Erythroblast (primary cell): Measurements from ENCODE around the gene TAF3.

ENCODE experiments used
- GATA1 ChIP-seq: IDR thresholded peaks from 2 replicates; pipeline ENCODE4 v1.6.1; 2011; ENCODE audit warnings: low read depth, mild to moderate bottlenecking, control low read depth, low read length, moderate library complexity
- POLR2A ChIP-seq: IDR thresholded peaks from 2 replicates; pipeline ENCODE4 v1.6.1; 2011; ENCODE audit warnings: mild to moderate bottlenecking, low read length

DNA sequence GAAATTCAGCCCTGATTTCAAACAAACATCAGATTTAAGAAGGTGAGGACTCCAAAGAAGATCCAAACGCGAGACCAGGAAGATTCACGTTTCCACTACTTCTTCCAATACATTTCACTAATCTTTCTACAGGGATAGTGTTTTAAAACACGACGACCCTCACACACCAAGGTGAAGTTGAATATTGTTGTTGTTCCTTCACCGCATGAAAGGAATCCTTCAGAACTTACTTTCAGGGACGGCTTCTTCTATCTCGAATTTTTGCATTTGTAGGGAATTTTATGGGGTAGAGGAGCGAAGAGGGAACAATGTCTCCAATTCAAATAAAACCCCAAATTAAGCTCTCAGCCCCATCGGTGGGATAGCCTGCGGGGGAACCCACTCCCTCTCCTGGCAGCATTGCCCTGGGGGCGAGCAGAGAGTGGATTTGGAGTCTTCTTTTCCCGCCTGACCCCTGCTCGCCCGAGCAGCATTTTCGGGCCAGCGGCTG, 234.7 kb downstream of the TAF3 start:
- TF ChIP-seq POLR2A (no peak), GATA1 (no peak)
